Activated T-helper 2 cell treated with anti-CD3 and anti-CD28 coated beads, Interferon-gamma antibody, Interleukin-2, Interleukin-4, amounts not matched to agents 10 μg/mL and 5 μg/mL and 100 μg/mL, durations not matched to agents 14 hours and 24 hours and 36 hours (primary cell): ENCODE measurements around the gene HK1. TPM values are rescaled to one million over a fixed set of nuclear protein-coding genes. Genes with fewer than 3 reads are reported as not detected.

Source experiments
- DNase-seq: peaks from one replicate; pipeline ENCODE4 v3.0.0; 2021; ENCODE audit warnings: low spot score
- H3K27ac Mint-ChIP-seq: one replicate; pipeline ENCODE4 v1.8.0; 2021; ENCODE audit warnings: mixed read lengths
- H3K27me3 Mint-ChIP-seq: one replicate; pipeline ENCODE4 v1.8.0; 2021; ENCODE audit warnings: low read depth, mixed read lengths
- H3K36me3 Mint-ChIP-seq: one replicate; pipeline ENCODE4 v1.8.0; 2021; ENCODE audit warnings: low read depth, mixed read lengths
- H3K4me1 Mint-ChIP-seq: one replicate; pipeline ENCODE4 v1.8.0; 2021; ENCODE audit warnings: low read depth, mixed read lengths
- H3K4me3 Mint-ChIP-seq: one replicate; pipeline ENCODE4 v1.8.0; 2021; ENCODE audit warnings: low read depth, mild to moderate bottlenecking, moderate library complexity, mixed read lengths
- H3K9me3 Mint-ChIP-seq: one replicate; pipeline ENCODE4 v1.8.0; 2021; ENCODE audit warnings: mixed read lengths
- intact Hi-C: fragments of 100-400 bp; cut with micrococcal nuclease; formaldehyde crosslinking; loops from one replicate; pipeline ENCODE4 v1.15.1; 2023
- total RNA-seq: library from RNA; stranded (reverse); gene quantifications from 2 replicates; pipeline ENCODE4 v1.2.3, GENCODE V29; 2022

The HK1 gene
- total RNA-seq: 197 TPM in 2 replicates

GRCh38 chr10:69278446-69278963 is at the start of gene HK1:
Gene HK1, plus strand, starts transcription at chr10:69278496.
- Mint-ChIP-seq H3K27ac (no peak within 1 kb of the TSS), H3K27me3 (peaks cover 13% of the 10 kb centered on the region), H3K36me3 (no peaks in the 10 kb centered on the region), H3K4me3 (no peak within 1 kb of the TSS), H3K9me3 (no peaks in the 10 kb centered on the region), H3K4me1 (no peaks in the 10 kb centered on the region)
- no peak for DNase-seq
- intact Hi-C loops: no loop called here

- no peak for DNase-seq
- no peaks in the 10 kb centered on the region for H3K36me3 Mint-ChIP-seq
- intact Hi-C loops: loop anchor here (2.0 to 10.0 kb wide), 2 partner anchors 105 to 163 kb away; partner anchors contain the start of gene VPS26A
- H3K4me1 Mint-ChIP-seq: peaks cover 60% of the 10 kb centered on the region
- H3K4me3 Mint-ChIP-seq: peak overlapping the region; percentile 78
- H3K27me3 Mint-ChIP-seq: no peaks in the 10 kb centered on the region
- peak overlapping the region; percentile 94 for H3K27ac Mint-ChIP-seq
- no peaks in the 10 kb centered on the region for H3K9me3 Mint-ChIP-seq
Measured at GRCh38 chr10:69229616-69229916, 48.7 kb upstream of the HK1 start.

- H3K4me3 Mint-ChIP-seq: no peak overlapping the region
- H3K27ac Mint-ChIP-seq: peak overlapping the region; percentile 94
Measured at GRCh38 chr10:69230128-69230527, 48.2 kb upstream of the HK1 start.

GRCh38 chr10:69232252-69232651 is 46.0 kb upstream of the HK1 start:
- no peak overlapping the region for H3K4me3 Mint-ChIP-seq
- H3K27me3 Mint-ChIP-seq: no peaks in the 10 kb centered on the region
- no peak overlapping the region for H3K27ac Mint-ChIP-seq
- intact Hi-C loops: no loop called here
- no peak for DNase-seq
- H3K4me1 Mint-ChIP-seq: peaks cover 46% of the 10 kb centered on the region
- no peaks in the 10 kb centered on the region for H3K9me3 Mint-ChIP-seq
- no peaks in the 10 kb centered on the region for H3K36me3 Mint-ChIP-seq

More at GRCh38 chr10:69230128-69230527, 48.2 kb upstream of the HK1 start:
- intact Hi-C loops: no loop called here
- no peaks in the 10 kb centered on the region for H3K27me3 Mint-ChIP-seq
- peaks cover 55% of the 10 kb centered on the region for H3K4me1 Mint-ChIP-seq
- DNase-seq: no peak
- H3K9me3 Mint-ChIP-seq: no peaks in the 10 kb centered on the region
- H3K36me3 Mint-ChIP-seq: no peaks in the 10 kb centered on the region

DNA sequence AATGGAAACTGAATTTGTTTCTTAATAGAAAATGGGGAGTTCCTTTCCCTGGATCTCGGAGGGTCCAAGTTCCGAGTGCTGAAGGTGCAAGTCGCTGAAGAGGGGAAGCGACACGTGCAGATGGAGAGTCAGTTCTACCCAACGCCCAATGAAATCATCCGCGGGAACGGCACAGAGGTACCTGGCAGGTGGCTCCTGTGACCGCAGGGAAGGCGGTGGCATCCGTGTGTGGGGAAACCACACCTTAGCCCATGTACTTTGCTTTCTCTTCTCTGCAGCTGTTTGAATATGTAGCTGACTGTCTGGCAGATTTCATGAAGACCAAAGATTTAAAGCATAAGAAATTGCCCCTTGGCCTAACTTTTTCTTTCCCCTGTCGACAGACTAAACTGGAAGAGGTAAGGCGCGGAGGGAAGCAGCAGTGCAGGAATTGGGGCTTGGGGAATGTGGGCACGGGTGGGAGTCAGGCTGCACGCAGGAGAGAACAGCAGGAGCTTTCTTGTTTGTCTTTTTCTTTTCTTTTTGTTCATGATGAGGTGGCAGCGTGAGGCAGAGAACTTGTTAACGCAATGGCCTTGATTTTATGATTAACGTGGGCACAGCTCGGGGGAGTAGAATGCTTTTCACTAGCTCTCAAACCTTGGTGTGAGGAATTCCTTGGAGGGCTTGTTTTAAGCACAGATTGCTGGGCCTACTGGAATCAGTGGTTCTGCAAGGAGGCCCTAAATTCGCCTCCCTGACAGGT is 45.4 kb upstream of the HK1 start:
- no peaks in the 10 kb centered on the region for H3K36me3 Mint-ChIP-seq
- H3K4me3 Mint-ChIP-seq: no peak overlapping the region
- H3K4me1 Mint-ChIP-seq: peaks cover 40% of the 10 kb centered on the region
- H3K27me3 Mint-ChIP-seq: no peaks in the 10 kb centered on the region
- H3K9me3 Mint-ChIP-seq: no peaks in the 10 kb centered on the region
- peak overlapping the region; percentile 35 for H3K27ac Mint-ChIP-seq
- intact Hi-C loops: no loop called here
- DNase-seq: no peak

DNA sequence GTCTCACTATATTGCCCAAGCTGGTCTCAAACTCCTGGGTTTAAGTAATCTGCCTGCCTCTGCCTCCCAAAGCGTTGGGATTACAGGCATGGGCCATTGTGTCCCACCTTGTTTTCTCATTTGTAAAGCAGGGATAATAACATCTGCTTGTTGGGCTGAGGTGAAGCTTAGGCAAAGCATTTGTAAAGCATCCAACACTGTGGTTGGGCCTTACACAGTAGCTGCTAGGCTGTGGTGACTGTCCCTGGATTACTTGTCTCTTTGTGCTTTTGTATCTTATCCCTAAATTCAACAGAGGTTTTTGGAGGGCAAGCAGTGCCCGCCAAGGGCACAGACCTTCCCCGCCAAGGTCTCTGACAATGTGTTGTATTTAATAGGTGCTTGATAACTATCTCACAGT is 43.8 kb upstream of the HK1 start:
- H3K27me3 Mint-ChIP-seq: no peaks in the 10 kb centered on the region
- H3K9me3 Mint-ChIP-seq: no peaks in the 10 kb centered on the region
- no peaks in the 10 kb centered on the region for H3K36me3 Mint-ChIP-seq
- no peak overlapping the region for H3K27ac Mint-ChIP-seq
- peaks cover 25% of the 10 kb centered on the region for H3K4me1 Mint-ChIP-seq
- H3K4me3 Mint-ChIP-seq: no peak overlapping the region
- no peak for DNase-seq
- intact Hi-C loops: no loop called here

DNA sequence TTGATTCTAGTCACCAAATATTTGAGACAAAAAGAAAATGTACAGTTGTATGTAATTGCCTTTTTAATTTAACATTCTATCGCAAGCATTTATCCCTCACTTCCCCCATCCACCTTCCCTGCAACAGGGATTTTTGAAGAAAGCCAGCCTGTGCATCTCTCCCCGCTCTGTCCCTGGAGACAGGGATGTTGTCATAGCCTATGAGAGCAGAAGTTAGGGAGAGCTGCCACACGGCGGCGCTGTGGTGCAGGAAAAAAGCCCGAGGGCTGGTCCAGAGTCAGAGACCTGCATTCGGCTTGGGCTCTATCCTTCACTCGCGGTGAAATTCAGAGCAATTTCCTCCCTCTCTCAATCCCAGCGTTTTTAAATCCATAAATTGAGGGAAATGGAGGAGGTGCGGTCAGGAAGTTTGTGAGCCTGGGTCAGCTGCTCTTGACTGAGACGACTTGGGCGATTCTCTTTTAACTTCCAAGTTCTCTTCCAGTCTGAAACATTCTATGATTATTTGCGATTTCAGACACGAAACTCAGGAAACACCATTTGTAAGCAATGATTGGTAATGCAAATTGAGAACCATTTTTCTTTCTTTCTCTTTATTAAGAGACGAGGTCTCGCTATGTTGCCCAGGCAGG is 40.7 kb upstream of the HK1 start:
- no peaks in the 10 kb centered on the region for H3K36me3 Mint-ChIP-seq
- H3K4me1 Mint-ChIP-seq: peaks cover 9% of the 10 kb centered on the region
- H3K27ac Mint-ChIP-seq: no peak overlapping the region
- intact Hi-C loops: loop anchor here (1.0 to 5.0 kb wide), 3 partner anchors 80 to 170 kb away; no protein-coding TSS in a partner anchor
- no peaks in the 10 kb centered on the region for H3K27me3 Mint-ChIP-seq
- no peaks in the 10 kb centered on the region for H3K9me3 Mint-ChIP-seq
- H3K4me3 Mint-ChIP-seq: no peak overlapping the region
- peak; percentile 77 for DNase-seq

DNA sequence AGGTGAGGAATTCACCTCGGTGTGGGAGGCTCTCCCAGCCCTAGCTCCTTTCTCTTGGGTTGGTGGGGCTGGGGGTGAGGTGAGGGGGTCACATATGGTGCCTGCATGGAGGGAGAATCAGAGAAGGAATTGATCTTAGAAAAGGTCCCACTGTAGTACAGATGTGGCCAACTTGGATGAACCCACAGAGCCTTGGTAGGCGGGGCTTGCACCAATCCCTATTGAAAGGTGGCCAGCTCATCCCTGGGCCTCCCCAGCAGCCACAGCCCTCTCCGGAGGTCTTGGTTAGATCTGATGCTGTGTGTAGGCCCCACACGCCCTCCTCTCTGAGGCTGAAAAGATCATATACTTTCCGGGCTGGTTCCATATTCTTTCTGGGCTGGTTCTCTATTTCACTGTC is 39.2 kb upstream of the HK1 start:
- H3K4me3 Mint-ChIP-seq: no peak overlapping the region
- H3K9me3 Mint-ChIP-seq: no peaks in the 10 kb centered on the region
- H3K4me1 Mint-ChIP-seq: peaks cover 2% of the 10 kb centered on the region
- H3K27me3 Mint-ChIP-seq: no peaks in the 10 kb centered on the region
- intact Hi-C loops: loop anchor here (5.0 kb wide), 2 partner anchors 78 to 168 kb away; no protein-coding TSS in a partner anchor
- no peaks in the 10 kb centered on the region for H3K36me3 Mint-ChIP-seq
- H3K27ac Mint-ChIP-seq: no peak overlapping the region
- DNase-seq: no peak

GRCh38 chr10:69239816-69240434 is 38.4 kb upstream of the HK1 start:
- intact Hi-C loops: loop anchor here (5.0 kb wide), 2 partner anchors 77 to 167 kb away; no protein-coding TSS in a partner anchor
- Mint-ChIP-seq H3K27me3 (no peaks in the 10 kb centered on the region), H3K36me3 (no peaks in the 10 kb centered on the region), H3K4me1 (peaks cover 2% of the 10 kb centered on the region), H3K9me3 (no peaks in the 10 kb centered on the region), H3K27ac (no peak overlapping the region), H3K4me3 (no peak overlapping the region)
- DNase-seq: no peak

- H3K4me1 Mint-ChIP-seq: peaks cover 2% of the 10 kb centered on the region
- H3K36me3 Mint-ChIP-seq: no peaks in the 10 kb centered on the region
- intact Hi-C loops: no loop called here
- DNase-seq: no peak
- H3K9me3 Mint-ChIP-seq: no peaks in the 10 kb centered on the region
- no peaks in the 10 kb centered on the region for H3K27me3 Mint-ChIP-seq
- no peak overlapping the region for H3K4me3 Mint-ChIP-seq
- H3K27ac Mint-ChIP-seq: no peak overlapping the region
Measured at GRCh38 chr10:69240455-69240854, 37.8 kb upstream of the HK1 start.

GRCh38 chr10:69241575-69241974 is 36.7 kb upstream of the HK1 start:
- no peak overlapping the region for H3K4me3 Mint-ChIP-seq
- H3K27ac Mint-ChIP-seq: no peak overlapping the region
- no peaks in the 10 kb centered on the region for H3K36me3 Mint-ChIP-seq
- H3K4me1 Mint-ChIP-seq: peaks cover 2% of the 10 kb centered on the region
- H3K27me3 Mint-ChIP-seq: no peaks in the 10 kb centered on the region
- DNase-seq: no peak
- no peaks in the 10 kb centered on the region for H3K9me3 Mint-ChIP-seq
- intact Hi-C loops: no loop called here

- intact Hi-C loops: no loop called here
- no peak for DNase-seq
- no peak overlapping the region for H3K27ac Mint-ChIP-seq
- H3K9me3 Mint-ChIP-seq: no peaks in the 10 kb centered on the region
- no peaks in the 10 kb centered on the region for H3K4me1 Mint-ChIP-seq
- no peaks in the 10 kb centered on the region for H3K27me3 Mint-ChIP-seq
- no peak overlapping the region for H3K4me3 Mint-ChIP-seq
- no peaks in the 10 kb centered on the region for H3K36me3 Mint-ChIP-seq
Measured at GRCh38 chr10:69242040-69242851, 36.0 kb upstream of the HK1 start.
